Pancreas (tissue), 8 donors: ENCODE data around the gene GAPDH. TPM values are rescaled to one million over a fixed set of nuclear protein-coding genes. Genes with fewer than 3 reads are reported as not detected.

Source experiments
- polyA plus RNA-seq, 2 donors: library from polyadenylated mRNA; stranded (reverse); fragments of 200-250 nt; gene quantifications; one replicate each; pipeline ENCODE4 v1.2.3, GENCODE V29; 2013
- total RNA-seq, 6 donors: library from RNA; stranded (reverse); fragmentation: NEBNext Ultra II Directional in 4 of 6; extraction: Animal tissue kit (Norgen Biotek cat#: 25700) in 4 of 6; gene quantifications; one replicate each; pipeline versions ENCODE4 v1.2.1 to v1.2.4, GENCODE V29; 2021 to 2023
- donor health status: healthy with polysubstance abuse.
- donor health status: DM: no; HTN: no; CAD: no; lungs with moderate emphysema.
- donor health status: DM: no; HTN: no; CAD: no.
- donor health status: Bipolar disorder and iron deficiency.
- donor health status: DM: yes; HTN: yes; CAD: no.
- donor health status: DM: no; HTN: no; CAD: no.
- donor health status: DM: no; HTN: no; CAD: no.
- donor health status: DM: yes; HTN: yes; CAD: no.

Gene GAPDH
- total and polyA plus RNA-seq, 8 donors: 149 to 657 (median 401) TPM

Other genes starting within 250 kb of the GAPDH start
- 10 to 100 TPM in 1 of 6 donors, 1 to 10 TPM in 5; 5.2 to 13.1 (median 7.2) TPM for gene PLEKHG6, start 223.8 kb upstream of the GAPDH start, total RNA-seq
- gene PLEKHG6, start 223.8 kb upstream of the GAPDH start, polyA plus RNA-seq: 10 to 100 TPM; 15.7 to 23.5 TPM
- 10 to 100 TPM; 23.5 to 68.1 (median 36.6) TPM for gene TNFRSF1A, start 192.4 kb upstream of the GAPDH start, total RNA-seq
- gene TNFRSF1A, start 192.4 kb upstream of the GAPDH start, polyA plus RNA-seq: 10 to 100 TPM; 34.2 to 43.6 TPM
- gene SCNN1A, start 159.0 kb upstream of the GAPDH start, total RNA-seq: 10 to 100 TPM; 21.0 to 56.3 (median 37.8) TPM
- 10 to 100 TPM; 42.7 to 87.8 TPM for gene SCNN1A, start 159.0 kb upstream of the GAPDH start, polyA plus RNA-seq
- gene LTBR, start 150.4 kb upstream of the GAPDH start, total RNA-seq: 10 to 100 TPM; 50.0 to 75.2 (median 61.3) TPM
- 10 to 100 TPM; 74.2 to 82.1 TPM for gene LTBR, start 150.4 kb upstream of the GAPDH start, polyA plus RNA-seq
- under 1 TPM in 4 of 6 donors, not detected in 2; 0.21 to 0.81 (median 0.30) TPM for gene CD27, start 89.6 kb upstream of the GAPDH start, total RNA-seq
- gene CD27, start 89.6 kb upstream of the GAPDH start, polyA plus RNA-seq: under 1 TPM; 0.14 to 0.30 TPM
- 10 to 100 TPM in 3 of 6 donors, 1 to 10 TPM in 3; 7.8 to 25.5 (median 12.6) TPM for gene TAPBPL, start 82.5 kb upstream of the GAPDH start, total RNA-seq
- gene TAPBPL, start 82.5 kb upstream of the GAPDH start, polyA plus RNA-seq: 10 to 100 TPM; 15.9 to 17.7 TPM
- 1 to 10 TPM; 1.7 to 4.1 (median 2.3) TPM for gene VAMP1, start 63.8 kb upstream of the GAPDH start, total RNA-seq
- gene VAMP1, start 63.8 kb upstream of the GAPDH start, polyA plus RNA-seq: 1 to 10 TPM; 3.2 to 7.5 TPM
- gene MRPL51, start 41.3 kb upstream of the GAPDH start, total RNA-seq: 10 to 100 TPM; 66.3 to 79.7 (median 69.9) TPM
- gene MRPL51, start 41.3 kb upstream of the GAPDH start, polyA plus RNA-seq: 10 to 100 TPM; 30.6 to 64.7 TPM
- gene NCAPD2, start 40.4 kb upstream of the GAPDH start, total RNA-seq: 10 to 100 TPM in 3 of 6 donors, 1 to 10 TPM in 3; 7.6 to 16.2 (median 10.0) TPM
- 1 to 10 TPM; 5.6 to 6.5 TPM for gene NCAPD2, start 40.4 kb upstream of the GAPDH start, polyA plus RNA-seq
- 10 to 100 TPM in 1 of 6 donors, 1 to 10 TPM in 5; 4.0 to 10.2 (median 4.9) TPM for gene IFFO1, start 21.5 kb downstream of the GAPDH start, total RNA-seq
- 10 to 100 TPM; 22.1 to 36.5 TPM for gene IFFO1, start 21.5 kb downstream of the GAPDH start, polyA plus RNA-seq
- 10 to 100 TPM in 4 of 6 donors, 1 to 10 TPM in 2; 9.1 to 17.7 (median 15.1) TPM for gene NOP2, start 33.8 kb downstream of the GAPDH start, total RNA-seq
- 10 to 100 TPM; 32.2 to 41.3 TPM for gene NOP2, start 33.8 kb downstream of the GAPDH start, polyA plus RNA-seq
- 100 to 1,000 TPM in 3 of 6 donors, 10 to 100 TPM in 3; 96.5 to 123 (median 105) TPM for gene CHD4, start 72.9 kb downstream of the GAPDH start, total RNA-seq
- gene CHD4, start 72.9 kb downstream of the GAPDH start, polyA plus RNA-seq: 100 to 1,000 TPM; 125 to 134 TPM
- 1 to 10 TPM in 2 of 6 donors, under 1 TPM in 4; 0.09 to 2.4 (median 0.71) TPM for gene LPAR5, start 101.4 kb downstream of the GAPDH start, total RNA-seq
- gene LPAR5, start 101.4 kb downstream of the GAPDH start, polyA plus RNA-seq: under 1 TPM; 0.19 to 0.23 TPM
- gene ACRBP, start 112.9 kb downstream of the GAPDH start, total RNA-seq: 1 to 10 TPM; 1.3 to 4.1 (median 1.8) TPM
- gene ACRBP, start 112.9 kb downstream of the GAPDH start, polyA plus RNA-seq: 1 to 10 TPM; 1.2 to 2.2 TPM
- gene ING4, start 128.6 kb downstream of the GAPDH start, total RNA-seq: 10 to 100 TPM in 5 of 6 donors, 1 to 10 TPM in 1; 9.0 to 24.9 (median 12.1) TPM
- gene ING4, start 128.6 kb downstream of the GAPDH start, polyA plus RNA-seq: 10 to 100 TPM; 15.7 to 29.6 TPM
- gene ZNF384, start 154.9 kb downstream of the GAPDH start, total RNA-seq: 10 to 100 TPM; 20.4 to 29.8 (median 23.9) TPM
- 10 to 100 TPM; 36.6 to 36.7 TPM for gene ZNF384, start 154.9 kb downstream of the GAPDH start, polyA plus RNA-seq
- under 1 TPM in 5 of 6 donors, not detected in 1; 0.12 to 0.34 (median 0.20) TPM for gene PIANP, start 166.3 kb downstream of the GAPDH start, total RNA-seq
- 1 to 10 TPM; 1.4 to 2.7 TPM for gene PIANP, start 166.3 kb downstream of the GAPDH start, polyA plus RNA-seq
- gene COPS7A, start 189.5 kb downstream of the GAPDH start, total RNA-seq: 10 to 100 TPM; 14.2 to 31.0 (median 23.8) TPM
- 10 to 100 TPM; 29.5 to 39.6 TPM for gene COPS7A, start 189.5 kb downstream of the GAPDH start, polyA plus RNA-seq
- gene MLF2, start 218.6 kb downstream of the GAPDH start, total RNA-seq: 10 to 100 TPM; 38.5 to 63.0 (median 54.0) TPM
- 100 to 1,000 TPM in 1 of 2 donors, 10 to 100 TPM in 1; 74.7 to 111 TPM for gene MLF2, start 218.6 kb downstream of the GAPDH start, polyA plus RNA-seq
- gene PTMS, start 231.8 kb downstream of the GAPDH start, total RNA-seq: 100 to 1,000 TPM in 1 of 6 donors, 10 to 100 TPM in 5; 41.0 to 117 (median 58.3) TPM
- 100 to 1,000 TPM; 128 to 276 TPM for gene PTMS, start 231.8 kb downstream of the GAPDH start, polyA plus RNA-seq
- gene LAG3, start 238.0 kb downstream of the GAPDH start, total RNA-seq: under 1 TPM in 5 of 6 donors, not detected in 1; 0.15 to 0.32 (median 0.19) TPM
- under 1 TPM; 0.70 to 0.91 TPM for gene LAG3, start 238.0 kb downstream of the GAPDH start, polyA plus RNA-seq